Measurements from ENCODE around the gene TGM5. TPM values are rescaled to one million over a fixed set of nuclear protein-coding genes. Genes with fewer than 3 reads are reported as not detected.

The TGM5 gene
- total RNA-seq, 1 donor from 2014 or later = 0.32 TPM

GRCh38 chr15:43243020-43243645 lies 23.6 kb downstream of the TGM5 start:
- DNase-seq (no peak), ATAC-seq (no peak)
- H3K27ac ChIP-seq = no peak overlapping the region
- H3K36me3 ChIP-seq = no peaks in the 10 kb centered on the region
- H3K27me3 ChIP-seq (ENCODE audit: low read depth) = no peaks in the 10 kb centered on the region
- no peaks in the 10 kb centered on the region for H3K4me1 ChIP-seq
- no peak for TF ChIP-seq CTCF (IDR thresholded peaks at IDR 0.05)
- H3K9me3 ChIP-seq = no peaks in the 10 kb centered on the region
- no peak overlapping the region for H3K4me3 ChIP-seq
- intact Hi-C loops (cut with DNase I) = no loop called here

GRCh38 chr15:43242616-43243015 lies 24.1 kb downstream of the TGM5 start:
- DNase-seq (no peak), ATAC-seq (no peak)
- no peak for TF ChIP-seq CTCF (IDR thresholded peaks at IDR 0.05)
- Histone ChIP-seq H3K9me3 (no peaks in the 10 kb centered on the region), H3K4me1 (no peaks in the 10 kb centered on the region), H3K27me3 (ENCODE audit: low read depth) (no peaks in the 10 kb centered on the region), H3K27ac (no peak overlapping the region), H3K36me3 (no peaks in the 10 kb centered on the region), H3K4me3 (no peak overlapping the region)
- intact Hi-C loops (cut with DNase I) = no loop called here

- no peak for TF ChIP-seq CTCF (IDR thresholded peaks at IDR 0.05)
- peak; percentile 28 to 51 for ATAC-seq
- Histone ChIP-seq H3K9me3 (no peaks in the 10 kb centered on the region), H3K27ac (no peak overlapping the region), H3K36me3 (no peaks in the 10 kb centered on the region), H3K4me1 (no peaks in the 10 kb centered on the region), H3K4me3 (no peak overlapping the region), H3K27me3 (ENCODE audit: low read depth) (no peaks in the 10 kb centered on the region)
- no peak for DNase-seq
- intact Hi-C loops (cut with DNase I) = no loop called here
Observed at GRCh38 chr15:43241100-43241499, 25.6 kb downstream of the TGM5 start.

GRCh38 chr15:43239732-43240491 lies 26.8 kb downstream of the TGM5 start:
- intact Hi-C loops (cut with DNase I) = no loop called here
- H3K9me3 ChIP-seq = no peaks in the 10 kb centered on the region
- H3K36me3 ChIP-seq = no peaks in the 10 kb centered on the region
- DNase-seq (no peak), ATAC-seq (no peak)
- H3K27me3 ChIP-seq (ENCODE audit: low read depth) = no peaks in the 10 kb centered on the region
- H3K4me1 ChIP-seq = no peaks in the 10 kb centered on the region
- H3K27ac ChIP-seq = no peak overlapping the region
- no peak overlapping the region for H3K4me3 ChIP-seq
- no peak for TF ChIP-seq CTCF (IDR thresholded peaks at IDR 0.05)

- no peak for DNase-seq
- ATAC-seq = peak in 1 of 2 donors; percentile 28
- intact Hi-C loops (cut with DNase I) = no loop called here
Observed at GRCh38 chr15:43238671-43239131, 28.0 kb downstream of the TGM5 start.

More at GRCh38 chr15:43238671-43239131, 28.0 kb downstream of the TGM5 start:
- Histone ChIP-seq H3K9me3 (no peaks in the 10 kb centered on the region), H3K27ac (no peak overlapping the region), H3K36me3 (no peaks in the 10 kb centered on the region), H3K4me1 (no peaks in the 10 kb centered on the region), H3K4me3 (no peak overlapping the region), H3K27me3 (ENCODE audit: low read depth) (no peaks in the 10 kb centered on the region)
- no peak for TF ChIP-seq CTCF (IDR thresholded peaks at IDR 0.05)
